ENCODE results near the gene ARPC1A. TPM values are rescaled to one million over a fixed set of nuclear protein-coding genes. Genes with fewer than 3 reads are reported as not detected.

The ARPC1A gene
- polyA plus RNA-seq, 1 donor from 2014 or later = 154 TPM

DNA sequence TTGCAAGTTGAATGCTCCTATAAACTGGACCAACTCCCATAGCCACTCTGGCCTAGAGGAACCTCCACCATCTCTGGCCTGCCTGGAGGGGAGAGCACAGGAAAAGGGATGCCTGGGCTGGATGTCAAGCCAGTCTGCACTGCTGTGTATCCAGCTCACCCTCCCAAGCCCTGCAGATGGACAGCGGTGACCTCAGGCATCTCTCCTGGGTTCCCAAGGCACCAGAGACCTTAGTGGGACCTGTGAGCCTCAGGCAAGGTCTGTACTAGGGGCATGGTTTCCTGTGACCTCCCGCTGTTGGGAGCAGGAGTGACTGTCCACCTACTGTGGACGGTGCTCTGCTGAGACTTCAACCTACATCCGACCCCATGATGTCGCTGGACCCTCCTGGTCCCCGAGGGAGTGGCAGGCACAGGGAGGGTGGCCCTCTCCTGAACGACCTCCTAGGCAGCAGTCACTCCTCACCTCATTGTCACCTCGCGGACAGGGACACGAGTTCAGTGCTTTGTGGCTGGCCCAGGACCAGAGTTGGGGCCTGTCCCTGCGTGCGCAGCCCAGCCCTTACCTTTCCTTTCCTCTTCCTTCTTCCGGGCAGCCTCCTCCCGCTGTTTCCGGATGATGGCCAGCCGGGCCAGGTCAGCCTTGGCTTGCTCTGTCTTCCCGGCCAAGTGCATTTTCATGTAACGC, 71.7 kb downstream of the ARPC1A start:
- Histone ChIP-seq H3K9me3 (ENCODE audit: low read length) (no peaks in the 10 kb centered on the region), H3F3A (ENCODE audit: insufficient read depth, low read length, poor library complexity, severe bottlenecking) (no peaks in the 10 kb centered on the region), H3K27ac (ENCODE audit: low read length) (no peak overlapping the region), H3K4me3 (ENCODE audit: low read length) (no peak overlapping the region), H3K9me2 (ENCODE audit: insufficient read depth, low read length) (no peaks in the 10 kb centered on the region), H3K9ac (ENCODE audit: low read length) (no peak overlapping the region), H3K79me2 (replicated peaks; ENCODE audit: insufficient read depth, low read length) (no peaks in the 10 kb centered on the region), H4K20me1 (ENCODE audit: insufficient read depth) (no peaks in the 10 kb centered on the region), H3K4me2 (ENCODE audit: low read length) (no peak overlapping the region), H3K27me3 (ENCODE audit: insufficient read depth, low read depth, low read length) (no peaks in the 10 kb centered on the region), H2AFZ (ENCODE audit: low read depth, low read length) (no peak overlapping the region), H3K36me3 (ENCODE audit: insufficient read depth, low read length) (no peaks in the 10 kb centered on the region)
- TF ChIP-seq, protein P1, sequence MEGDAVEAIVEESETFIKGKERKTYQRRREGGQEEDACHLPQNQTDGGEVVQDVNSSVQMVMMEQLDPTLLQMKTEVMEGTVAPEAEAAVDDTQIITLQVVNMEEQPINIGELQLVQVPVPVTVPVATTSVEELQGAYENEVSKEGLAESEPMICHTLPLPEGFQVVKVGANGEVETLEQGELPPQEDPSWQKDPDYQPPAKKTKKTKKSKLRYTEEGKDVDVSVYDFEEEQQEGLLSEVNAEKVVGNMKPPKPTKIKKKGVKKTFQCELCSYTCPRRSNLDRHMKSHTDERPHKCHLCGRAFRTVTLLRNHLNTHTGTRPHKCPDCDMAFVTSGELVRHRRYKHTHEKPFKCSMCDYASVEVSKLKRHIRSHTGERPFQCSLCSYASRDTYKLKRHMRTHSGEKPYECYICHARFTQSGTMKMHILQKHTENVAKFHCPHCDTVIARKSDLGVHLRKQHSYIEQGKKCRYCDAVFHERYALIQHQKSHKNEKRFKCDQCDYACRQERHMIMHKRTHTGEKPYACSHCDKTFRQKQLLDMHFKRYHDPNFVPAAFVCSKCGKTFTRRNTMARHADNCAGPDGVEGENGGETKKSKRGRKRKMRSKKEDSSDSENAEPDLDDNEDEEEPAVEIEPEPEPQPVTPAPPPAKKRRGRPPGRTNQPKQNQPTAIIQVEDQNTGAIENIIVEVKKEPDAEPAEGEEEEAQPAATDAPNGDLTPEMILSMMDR (IDR thresholded peaks at IDR 0.05; ENCODE audit: poor library complexity, severe bottlenecking) = no peak
- TF ChIP-seq, protein P2, sequence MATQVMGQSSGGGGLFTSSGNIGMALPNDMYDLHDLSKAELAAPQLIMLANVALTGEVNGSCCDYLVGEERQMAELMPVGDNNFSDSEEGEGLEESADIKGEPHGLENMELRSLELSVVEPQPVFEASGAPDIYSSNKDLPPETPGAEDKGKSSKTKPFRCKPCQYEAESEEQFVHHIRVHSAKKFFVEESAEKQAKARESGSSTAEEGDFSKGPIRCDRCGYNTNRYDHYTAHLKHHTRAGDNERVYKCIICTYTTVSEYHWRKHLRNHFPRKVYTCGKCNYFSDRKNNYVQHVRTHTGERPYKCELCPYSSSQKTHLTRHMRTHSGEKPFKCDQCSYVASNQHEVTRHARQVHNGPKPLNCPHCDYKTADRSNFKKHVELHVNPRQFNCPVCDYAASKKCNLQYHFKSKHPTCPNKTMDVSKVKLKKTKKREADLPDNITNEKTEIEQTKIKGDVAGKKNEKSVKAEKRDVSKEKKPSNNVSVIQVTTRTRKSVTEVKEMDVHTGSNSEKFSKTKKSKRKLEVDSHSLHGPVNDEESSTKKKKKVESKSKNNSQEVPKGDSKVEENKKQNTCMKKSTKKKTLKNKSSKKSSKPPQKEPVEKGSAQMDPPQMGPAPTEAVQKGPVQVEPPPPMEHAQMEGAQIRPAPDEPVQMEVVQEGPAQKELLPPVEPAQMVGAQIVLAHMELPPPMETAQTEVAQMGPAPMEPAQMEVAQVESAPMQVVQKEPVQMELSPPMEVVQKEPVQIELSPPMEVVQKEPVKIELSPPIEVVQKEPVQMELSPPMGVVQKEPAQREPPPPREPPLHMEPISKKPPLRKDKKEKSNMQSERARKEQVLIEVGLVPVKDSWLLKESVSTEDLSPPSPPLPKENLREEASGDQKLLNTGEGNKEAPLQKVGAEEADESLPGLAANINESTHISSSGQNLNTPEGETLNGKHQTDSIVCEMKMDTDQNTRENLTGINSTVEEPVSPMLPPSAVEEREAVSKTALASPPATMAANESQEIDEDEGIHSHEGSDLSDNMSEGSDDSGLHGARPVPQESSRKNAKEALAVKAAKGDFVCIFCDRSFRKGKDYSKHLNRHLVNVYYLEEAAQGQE (IDR thresholded peaks at IDR 0.05; ENCODE audit: borderline replicate concordance) = no peak
- TF ChIP-seq POLR2AphosphoS5 (IDR thresholded peaks at IDR 0.05) (no peak), MXI1 (conservative IDR thresholded peaks at IDR 0.05; ENCODE audit: poor library complexity, severe bottlenecking) (no peak), RAD21 (conservative IDR thresholded peaks at IDR 0.05) (no peak), TAF1 (IDR thresholded peaks at IDR 0.05; ENCODE audit: low read depth) (no peak), SMC3 (conservative IDR thresholded peaks at IDR 0.05; ENCODE audit: poor library complexity) (no peak), EZH2 (IDR thresholded peaks at IDR 0.05; ENCODE audit: borderline replicate concordance, insufficient read depth, low read length, poor library complexity, severe bottlenecking) (no peak), EP300 (conservative IDR thresholded peaks at IDR 0.05; ENCODE audit: poor library complexity, severe bottlenecking) (no peak)

DNA sequence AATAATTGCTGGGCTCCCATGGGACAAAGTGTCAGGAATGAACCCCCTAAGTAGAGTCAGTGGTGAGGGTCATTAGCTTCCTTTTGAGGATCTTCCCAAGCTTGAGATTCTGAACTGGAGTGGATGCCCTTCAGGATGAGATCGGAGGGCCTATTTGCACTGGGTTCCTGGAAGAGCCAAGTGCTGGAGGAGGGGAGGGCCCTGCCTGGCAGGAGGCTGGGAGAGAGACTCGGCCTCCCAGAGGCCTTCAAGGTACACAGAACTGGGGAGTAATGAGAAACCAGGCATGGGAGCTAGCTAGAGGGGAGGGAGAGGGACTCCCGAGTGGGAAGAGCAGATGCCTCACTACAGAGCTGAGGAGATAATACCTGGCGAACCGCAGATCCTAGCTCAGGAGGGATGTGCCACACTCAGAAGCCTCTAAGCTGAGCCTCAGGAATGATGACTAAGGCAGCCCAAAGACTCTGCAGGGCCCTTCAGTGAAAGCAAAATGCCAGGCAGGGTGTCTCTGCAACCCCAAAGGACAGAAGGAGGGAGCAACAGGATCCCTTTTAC, 73.3 kb downstream of the ARPC1A start:
- Histone ChIP-seq H3K79me2 (replicated peaks; ENCODE audit: insufficient read depth, low read length) (no peaks in the 10 kb centered on the region), H3K36me3 (ENCODE audit: insufficient read depth, low read length) (no peaks in the 10 kb centered on the region)

More for the DNA sequence above, 73.3 kb downstream of the ARPC1A start:
- H2AFZ ChIP-seq (ENCODE audit: low read depth, low read length) = no peak overlapping the region
- no peak overlapping the region for H3K4me2 ChIP-seq (ENCODE audit: low read length)
- H4K20me1 ChIP-seq (ENCODE audit: insufficient read depth) = no peaks in the 10 kb centered on the region
- no peaks in the 10 kb centered on the region for H3K27me3 ChIP-seq (ENCODE audit: insufficient read depth, low read depth, low read length)
- no peak overlapping the region for H3K4me3 ChIP-seq (ENCODE audit: low read length)
- no peak overlapping the region for H3K27ac ChIP-seq (ENCODE audit: low read length)
- no peaks in the 10 kb centered on the region for H3K9me3 ChIP-seq (ENCODE audit: low read length)
- no peaks in the 10 kb centered on the region for H3F3A ChIP-seq (ENCODE audit: insufficient read depth, low read length, poor library complexity, severe bottlenecking)
- H3K9ac ChIP-seq (ENCODE audit: low read length) = no peak overlapping the region
- no peaks in the 10 kb centered on the region for H3K9me2 ChIP-seq (ENCODE audit: insufficient read depth, low read length)
- TF ChIP-seq EP300 (conservative IDR thresholded peaks at IDR 0.05; ENCODE audit: poor library complexity, severe bottlenecking) = no peak

Measured in neural cell (in vitro differentiated cells).